K562 (cell line): ENCODE results near the gene ACSBG1. TPM values are rescaled to one million over a fixed set of nuclear protein-coding genes. Genes with fewer than 3 reads are reported as not detected.

Experiments
- MEF2A ChIP-seq: IDR thresholded peaks from 2 replicates; pipeline ENCODE4 v1.6.1; 2011; ENCODE audit warnings: low read depth, mild to moderate bottlenecking, low read length, moderate library complexity; ENCODE audit not compliant: control insufficient read depth
- POLR2AphosphoS2 ChIP-seq: IDR thresholded peaks from 2 replicates; pipeline ENCODE4 v1.6.1; 2012; ENCODE audit warnings: low read length, improper control_type of control experiment
- PTBP1 ChIP-seq: fragments of 200-400 bp; formaldehyde crosslinking; IDR thresholded peaks from 2 replicates; pipeline ENCODE4 v1.6.1; 2017; ENCODE audit warnings: low read depth, low read length
- ZNF121 ChIP-seq: sonication (generic); formaldehyde crosslinking; conservative IDR thresholded peaks from 2 replicates; pipeline ENCODE4 v1.8.0; 2022; ENCODE audit warnings: missing genetic modification reagents
- ZNF175 ChIP-seq: fragments of 200-800 bp; sonication (Bioruptor generic); IDR thresholded peaks from 2 replicates; pipeline ENCODE4 v1.6.1; 2016; ENCODE audit warnings: low read depth, mild to moderate bottlenecking, missing genetic modification characterization, missing compliant biosample characterization
- ZNF695 ChIP-seq: fragments of 450-650 bp; formaldehyde crosslinking; IDR thresholded peaks from 2 replicates; pipeline ENCODE4 v1.4.0; 2020; ENCODE audit warnings: mild to moderate bottlenecking, moderate library complexity
- polyA plus RNA-seq, 8 experiments: library from polyadenylated mRNA; depleted of rRNA in 4 of 8; stranded (reverse) in 5 of 8; unstranded in 3 of 8; fragments of >200 nt; fragmentation: Nextera tagmentation in 2 of 8; fragmentation: Illumina TruSeq in 1 of 8; extraction: Ambion mirVana in 2 of 8; extraction: Trizol in 1 of 8; gene quantifications; 2 replicates each; pipeline versions ENCODE4 v1.2.1 to v1.2.3, GENCODE V29; 2011 to 2014; ENCODE audit warnings: inconsistent platforms in 1 of 8, missing spikeins in 1 of 8
- total RNA-seq, 7 experiments: library from RNA; depleted of rRNA in 6 of 7; stranded (reverse); fragments of >200 nt in 6 of 7; fragmentation: Illumina TruSeq in 2 of 7; extraction: Trizol in 2 of 7; gene quantifications; 2 replicates each; pipeline versions ENCODE4 v1.2.1 to v1.2.3, GENCODE V29; 2011 to 2021; ENCODE audit warnings: low replicate concordance in 1 of 7
- TF ChIP-seq, protein P1 (sequence below): fragments of 200-600 bp; sonication (generic); IDR thresholded peaks from one replicate; pipeline ENCODE4 v1.6.1; 2012; ENCODE audit warnings: mild to moderate bottlenecking, low read depth, low read length, inconsistent platforms
- TF ChIP-seq, protein P2 (sequence below), 2 experiments: IDR thresholded peaks; 2 replicates each; pipeline ENCODE4 v1.6.1; 2012; ENCODE audit warnings: improper control_type of control experiment in 2 of 2, low read depth in 2 of 2, low read length in 2 of 2, borderline replicate concordance in 1 of 2
- TF ChIP-seq, protein P3 (sequence below): fragments of 250-450 bp; sonication (Bioruptor Pico); IDR thresholded peaks from 2 replicates; pipeline ENCODE4 v1.5.0; 2020; ENCODE audit warnings: mild to moderate bottlenecking
- TF ChIP-seq, protein P4 (sequence below), 2 experiments: fragments of 450-650 bp in 1 of 2; sonication (generic) in 1 of 2; formaldehyde crosslinking in 1 of 2; IDR thresholded peaks in 1 of 2; conservative IDR thresholded peaks in 1 of 2; 2 replicates each; pipeline versions ENCODE4 v1.6.1 to v1.8.1; 2016 to 2023; ENCODE audit warnings: mild to moderate bottlenecking in 2 of 2, moderate library complexity in 2 of 2, inconsistent platforms in 1 of 2, missing genetic modification reagents in 1 of 2

ACSBG1 gene
- total and polyA plus RNA-seq, 9 of the 15 experiments (the other 6 are each of a cell fraction or from before 2014, with no cell fraction given) = 0.36 to 6.4 (median 2.5) TPM

DNA sequence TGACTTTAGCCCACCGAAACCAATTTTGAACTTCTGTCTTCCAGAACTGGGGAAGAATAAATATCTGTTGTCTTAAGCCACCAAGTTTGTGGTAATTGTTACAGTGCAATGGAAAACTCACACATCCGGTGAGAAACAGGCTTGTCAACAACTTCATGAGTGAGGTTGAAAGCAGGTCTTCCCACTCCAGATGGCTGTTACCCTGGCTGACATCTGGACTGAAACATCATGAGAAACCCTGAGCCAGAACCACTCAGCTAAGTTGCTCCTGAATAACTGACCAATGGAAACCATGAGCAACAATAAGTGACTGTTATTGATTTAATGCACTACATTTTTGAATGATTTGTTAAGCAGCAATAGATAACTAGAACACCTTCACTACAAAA, 10.3 kb downstream of the ACSBG1 start (continued):
- TF ChIP-seq, protein P1, sequence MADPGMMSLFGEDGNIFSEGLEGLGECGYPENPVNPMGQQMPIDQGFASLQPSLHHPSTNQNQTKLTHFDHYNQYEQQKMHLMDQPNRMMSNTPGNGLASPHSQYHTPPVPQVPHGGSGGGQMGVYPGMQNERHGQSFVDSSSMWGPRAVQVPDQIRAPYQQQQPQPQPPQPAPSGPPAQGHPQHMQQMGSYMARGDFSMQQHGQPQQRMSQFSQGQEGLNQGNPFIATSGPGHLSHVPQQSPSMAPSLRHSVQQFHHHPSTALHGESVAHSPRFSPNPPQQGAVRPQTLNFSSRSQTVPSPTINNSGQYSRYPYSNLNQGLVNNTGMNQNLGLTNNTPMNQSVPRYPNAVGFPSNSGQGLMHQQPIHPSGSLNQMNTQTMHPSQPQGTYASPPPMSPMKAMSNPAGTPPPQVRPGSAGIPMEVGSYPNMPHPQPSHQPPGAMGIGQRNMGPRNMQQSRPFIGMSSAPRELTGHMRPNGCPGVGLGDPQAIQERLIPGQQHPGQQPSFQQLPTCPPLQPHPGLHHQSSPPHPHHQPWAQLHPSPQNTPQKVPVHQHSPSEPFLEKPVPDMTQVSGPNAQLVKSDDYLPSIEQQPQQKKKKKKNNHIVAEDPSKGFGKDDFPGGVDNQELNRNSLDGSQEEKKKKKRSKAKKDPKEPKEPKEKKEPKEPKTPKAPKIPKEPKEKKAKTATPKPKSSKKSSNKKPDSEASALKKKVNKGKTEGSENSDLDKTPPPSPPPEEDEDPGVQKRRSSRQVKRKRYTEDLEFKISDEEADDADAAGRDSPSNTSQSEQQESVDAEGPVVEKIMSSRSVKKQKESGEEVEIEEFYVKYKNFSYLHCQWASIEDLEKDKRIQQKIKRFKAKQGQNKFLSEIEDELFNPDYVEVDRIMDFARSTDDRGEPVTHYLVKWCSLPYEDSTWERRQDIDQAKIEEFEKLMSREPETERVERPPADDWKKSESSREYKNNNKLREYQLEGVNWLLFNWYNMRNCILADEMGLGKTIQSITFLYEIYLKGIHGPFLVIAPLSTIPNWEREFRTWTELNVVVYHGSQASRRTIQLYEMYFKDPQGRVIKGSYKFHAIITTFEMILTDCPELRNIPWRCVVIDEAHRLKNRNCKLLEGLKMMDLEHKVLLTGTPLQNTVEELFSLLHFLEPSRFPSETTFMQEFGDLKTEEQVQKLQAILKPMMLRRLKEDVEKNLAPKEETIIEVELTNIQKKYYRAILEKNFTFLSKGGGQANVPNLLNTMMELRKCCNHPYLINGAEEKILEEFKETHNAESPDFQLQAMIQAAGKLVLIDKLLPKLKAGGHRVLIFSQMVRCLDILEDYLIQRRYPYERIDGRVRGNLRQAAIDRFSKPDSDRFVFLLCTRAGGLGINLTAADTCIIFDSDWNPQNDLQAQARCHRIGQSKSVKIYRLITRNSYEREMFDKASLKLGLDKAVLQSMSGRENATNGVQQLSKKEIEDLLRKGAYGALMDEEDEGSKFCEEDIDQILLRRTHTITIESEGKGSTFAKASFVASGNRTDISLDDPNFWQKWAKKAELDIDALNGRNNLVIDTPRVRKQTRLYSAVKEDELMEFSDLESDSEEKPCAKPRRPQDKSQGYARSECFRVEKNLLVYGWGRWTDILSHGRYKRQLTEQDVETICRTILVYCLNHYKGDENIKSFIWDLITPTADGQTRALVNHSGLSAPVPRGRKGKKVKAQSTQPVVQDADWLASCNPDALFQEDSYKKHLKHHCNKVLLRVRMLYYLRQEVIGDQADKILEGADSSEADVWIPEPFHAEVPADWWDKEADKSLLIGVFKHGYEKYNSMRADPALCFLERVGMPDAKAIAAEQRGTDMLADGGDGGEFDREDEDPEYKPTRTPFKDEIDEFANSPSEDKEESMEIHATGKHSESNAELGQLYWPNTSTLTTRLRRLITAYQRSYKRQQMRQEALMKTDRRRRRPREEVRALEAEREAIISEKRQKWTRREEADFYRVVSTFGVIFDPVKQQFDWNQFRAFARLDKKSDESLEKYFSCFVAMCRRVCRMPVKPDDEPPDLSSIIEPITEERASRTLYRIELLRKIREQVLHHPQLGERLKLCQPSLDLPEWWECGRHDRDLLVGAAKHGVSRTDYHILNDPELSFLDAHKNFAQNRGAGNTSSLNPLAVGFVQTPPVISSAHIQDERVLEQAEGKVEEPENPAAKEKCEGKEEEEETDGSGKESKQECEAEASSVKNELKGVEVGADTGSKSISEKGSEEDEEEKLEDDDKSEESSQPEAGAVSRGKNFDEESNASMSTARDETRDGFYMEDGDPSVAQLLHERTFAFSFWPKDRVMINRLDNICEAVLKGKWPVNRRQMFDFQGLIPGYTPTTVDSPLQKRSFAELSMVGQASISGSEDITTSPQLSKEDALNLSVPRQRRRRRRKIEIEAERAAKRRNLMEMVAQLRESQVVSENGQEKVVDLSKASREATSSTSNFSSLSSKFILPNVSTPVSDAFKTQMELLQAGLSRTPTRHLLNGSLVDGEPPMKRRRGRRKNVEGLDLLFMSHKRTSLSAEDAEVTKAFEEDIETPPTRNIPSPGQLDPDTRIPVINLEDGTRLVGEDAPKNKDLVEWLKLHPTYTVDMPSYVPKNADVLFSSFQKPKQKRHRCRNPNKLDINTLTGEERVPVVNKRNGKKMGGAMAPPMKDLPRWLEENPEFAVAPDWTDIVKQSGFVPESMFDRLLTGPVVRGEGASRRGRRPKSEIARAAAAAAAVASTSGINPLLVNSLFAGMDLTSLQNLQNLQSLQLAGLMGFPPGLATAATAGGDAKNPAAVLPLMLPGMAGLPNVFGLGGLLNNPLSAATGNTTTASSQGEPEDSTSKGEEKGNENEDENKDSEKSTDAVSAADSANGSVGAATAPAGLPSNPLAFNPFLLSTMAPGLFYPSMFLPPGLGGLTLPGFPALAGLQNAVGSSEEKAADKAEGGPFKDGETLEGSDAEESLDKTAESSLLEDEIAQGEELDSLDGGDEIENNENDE = no peak
- no peak for TF ChIP-seq MEF2A
- TF ChIP-seq, protein P2, sequence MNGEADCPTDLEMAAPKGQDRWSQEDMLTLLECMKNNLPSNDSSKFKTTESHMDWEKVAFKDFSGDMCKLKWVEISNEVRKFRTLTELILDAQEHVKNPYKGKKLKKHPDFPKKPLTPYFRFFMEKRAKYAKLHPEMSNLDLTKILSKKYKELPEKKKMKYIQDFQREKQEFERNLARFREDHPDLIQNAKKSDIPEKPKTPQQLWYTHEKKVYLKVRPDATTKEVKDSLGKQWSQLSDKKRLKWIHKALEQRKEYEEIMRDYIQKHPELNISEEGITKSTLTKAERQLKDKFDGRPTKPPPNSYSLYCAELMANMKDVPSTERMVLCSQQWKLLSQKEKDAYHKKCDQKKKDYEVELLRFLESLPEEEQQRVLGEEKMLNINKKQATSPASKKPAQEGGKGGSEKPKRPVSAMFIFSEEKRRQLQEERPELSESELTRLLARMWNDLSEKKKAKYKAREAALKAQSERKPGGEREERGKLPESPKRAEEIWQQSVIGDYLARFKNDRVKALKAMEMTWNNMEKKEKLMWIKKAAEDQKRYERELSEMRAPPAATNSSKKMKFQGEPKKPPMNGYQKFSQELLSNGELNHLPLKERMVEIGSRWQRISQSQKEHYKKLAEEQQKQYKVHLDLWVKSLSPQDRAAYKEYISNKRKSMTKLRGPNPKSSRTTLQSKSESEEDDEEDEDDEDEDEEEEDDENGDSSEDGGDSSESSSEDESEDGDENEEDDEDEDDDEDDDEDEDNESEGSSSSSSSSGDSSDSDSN (IDR thresholded peaks at IDR 0.05; ENCODE audit: borderline replicate concordance in 1 of 2, low read depth in 2 of 2, low read length in 2 of 2) = no peak
- TF ChIP-seq, protein P3, sequence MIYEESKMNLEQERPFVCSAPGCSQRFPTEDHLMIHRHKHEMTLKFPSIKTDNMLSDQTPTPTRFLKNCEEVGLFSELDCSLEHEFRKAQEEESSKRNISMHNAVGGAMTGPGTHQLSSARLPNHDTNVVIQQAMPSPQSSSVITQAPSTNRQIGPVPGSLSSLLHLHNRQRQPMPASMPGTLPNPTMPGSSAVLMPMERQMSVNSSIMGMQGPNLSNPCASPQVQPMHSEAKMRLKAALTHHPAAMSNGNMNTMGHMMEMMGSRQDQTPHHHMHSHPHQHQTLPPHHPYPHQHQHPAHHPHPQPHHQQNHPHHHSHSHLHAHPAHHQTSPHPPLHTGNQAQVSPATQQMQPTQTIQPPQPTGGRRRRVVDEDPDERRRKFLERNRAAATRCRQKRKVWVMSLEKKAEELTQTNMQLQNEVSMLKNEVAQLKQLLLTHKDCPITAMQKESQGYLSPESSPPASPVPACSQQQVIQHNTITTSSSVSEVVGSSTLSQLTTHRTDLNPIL (CRISPR knock-in tag) = no peak
- TF ChIP-seq ZNF121 (CRISPR knock-in tag) = no peak
- TF ChIP-seq ZNF175 = peak; percentile 11; the same call in 1 of the 2 replicates
- no peak for TF ChIP-seq POLR2AphosphoS2
- TF ChIP-seq, protein P4, sequence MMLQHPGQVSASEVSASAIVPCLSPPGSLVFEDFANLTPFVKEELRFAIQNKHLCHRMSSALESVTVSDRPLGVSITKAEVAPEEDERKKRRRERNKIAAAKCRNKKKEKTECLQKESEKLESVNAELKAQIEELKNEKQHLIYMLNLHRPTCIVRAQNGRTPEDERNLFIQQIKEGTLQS (IDR thresholded peaks at IDR 0.05) = 0 out of 2 replicates have a peak, but pooled peaks have one; percentile 6
- TF ChIP-seq, protein P4 (CRISPR knock-in tag; conservative IDR thresholded peaks at IDR 0.05) = no peak
- no peak for TF ChIP-seq ZNF695 (CRISPR knock-in tag)
- TF ChIP-seq PTBP1 = no peak
